ENCODE results near the gene CSF2RB.

Gene CSF2RB

GRCh38 chr22:36928786-36929535 is 15.5 kb downstream of the CSF2RB start:
- no peak for TF ChIP-seq CTCF (IDR thresholded peaks at IDR 0.05; ENCODE audit: low read depth, low read length, missing control alignments)
- DNase-seq (ENCODE audit: extremely low read depth, low read depth): no peak
- no peak overlapping the region for H3K4me3 ChIP-seq (replicated peaks; ENCODE audit: low read depth, low read length)

- TF ChIP-seq CTCF (IDR thresholded peaks at IDR 0.05; ENCODE audit: low read depth, low read length, missing control alignments): no peak
- no peak overlapping the region for H3K4me3 ChIP-seq (replicated peaks; ENCODE audit: low read depth, low read length)
- DNase-seq (ENCODE audit: extremely low read depth, low read depth): no peak
These were observed 16.2 kb downstream of the CSF2RB start for GRCh38 chr22:36929621-36930020.

- TF ChIP-seq CTCF (IDR thresholded peaks at IDR 0.05; ENCODE audit: low read depth, low read length, missing control alignments): no peak
- DNase-seq (ENCODE audit: extremely low read depth, low read depth): no peak
- no peak overlapping the region for H3K4me3 ChIP-seq (replicated peaks; ENCODE audit: low read depth, low read length)
These were observed 16.9 kb downstream of the CSF2RB start for GRCh38 chr22:36930041-36930935.

GRCh38 chr22:36931446-36931845 is 18.0 kb downstream of the CSF2RB start:
- H3K4me3 ChIP-seq (replicated peaks; ENCODE audit: low read depth, low read length): no peak overlapping the region
- DNase-seq (ENCODE audit: extremely low read depth, low read depth): no peak
- TF ChIP-seq CTCF (IDR thresholded peaks at IDR 0.05; ENCODE audit: low read depth, low read length, missing control alignments): no peak

GRCh38 chr22:36933629-36934417 is 20.4 kb downstream of the CSF2RB start:
- H3K4me3 ChIP-seq (replicated peaks; ENCODE audit: low read depth, low read length): no peak overlapping the region
- no peak for DNase-seq (ENCODE audit: extremely low read depth, low read depth)
- TF ChIP-seq CTCF (IDR thresholded peaks at IDR 0.05; ENCODE audit: low read depth, low read length, missing control alignments): no peak

- DNase-seq (ENCODE audit: extremely low read depth, low read depth): no peak
- no peak overlapping the region for H3K4me3 ChIP-seq (replicated peaks; ENCODE audit: low read depth, low read length)
- no peak for TF ChIP-seq CTCF (IDR thresholded peaks at IDR 0.05; ENCODE audit: low read depth, low read length, missing control alignments)
These were observed 21.2 kb downstream of the CSF2RB start for GRCh38 chr22:36934418-36935312.
